HG03460 (cell line): ENCODE data around the gene ARL10.
A peak's percentile ranks its signal among the peaks of the same experiment; 100 is the strongest.

ENCODE experiments used
- ATAC-seq: cut with Tn5 transposase; IDR thresholded peaks from one replicate; pipeline ENCODE4 v1.9.1; 2021; ENCODE audit not compliant: unreplicated experiment

ARL10 gene

DNA sequence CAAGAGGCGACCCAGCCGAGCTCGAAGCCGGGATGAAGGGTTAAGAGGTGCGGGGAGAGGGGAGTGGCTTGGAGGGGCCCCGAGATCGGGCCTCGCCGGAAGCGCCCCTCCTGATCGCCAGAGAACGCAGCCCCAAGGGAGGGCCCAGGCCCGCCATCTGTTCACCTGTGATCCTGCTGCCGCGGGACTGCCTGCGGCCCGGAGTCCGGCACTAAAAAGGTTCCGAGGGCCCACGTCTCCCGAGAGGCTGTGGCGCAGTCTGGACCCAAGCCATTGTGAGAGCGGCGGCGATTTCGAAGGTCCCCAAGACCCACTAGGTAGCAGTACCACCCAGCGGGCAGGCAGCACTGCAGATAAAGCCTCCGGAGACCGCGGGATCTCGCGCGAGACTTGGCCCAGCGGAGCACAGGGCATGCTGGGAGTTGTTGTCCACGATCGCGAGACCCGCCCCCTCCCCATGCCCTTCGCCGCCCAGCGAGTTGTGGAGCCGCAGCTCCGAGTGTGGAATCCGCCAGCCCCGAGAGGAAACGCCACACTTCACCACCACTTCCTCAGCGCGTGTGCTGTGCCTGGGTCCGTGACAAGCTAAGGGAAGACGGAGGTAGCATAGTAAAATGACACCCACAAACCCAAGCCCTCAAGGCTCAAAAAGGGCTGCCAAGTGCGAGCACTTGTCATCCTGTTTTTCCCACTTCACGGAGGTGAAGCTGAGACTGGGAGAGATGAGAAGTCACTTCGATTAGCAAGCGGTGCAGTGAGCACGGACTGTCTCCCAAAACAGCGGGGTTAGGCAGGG, 3.7 kb upstream of the ARL10 start, which contains the start of gene KIAA1191:
Gene KIAA1191, minus strand, starts transcription at position 328 of the 796 bp plus-strand sequence. CDS start 2,256 bp downstream, outside the sequence.
- ATAC-seq, result peak; percentile 87

DNA sequence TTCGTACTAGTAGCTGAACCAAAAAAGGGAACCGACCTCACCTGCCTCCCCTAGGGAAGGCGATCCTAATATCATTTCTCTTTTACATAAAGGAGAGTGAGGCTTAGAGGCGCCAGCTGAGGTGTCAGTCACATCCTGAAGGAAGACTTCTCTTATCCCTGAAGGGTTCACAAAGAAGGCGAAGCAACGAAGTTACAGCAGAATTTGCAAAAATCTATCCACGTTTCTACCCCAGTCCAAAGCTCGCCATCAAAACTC, 3.1 kb upstream of the ARL10 start:
- ATAC-seq, result no peak

GRCh38 chr5:176364765-176365350, 429 bp upstream of the ARL10 start:
- ATAC-seq, result no peak

DNA sequence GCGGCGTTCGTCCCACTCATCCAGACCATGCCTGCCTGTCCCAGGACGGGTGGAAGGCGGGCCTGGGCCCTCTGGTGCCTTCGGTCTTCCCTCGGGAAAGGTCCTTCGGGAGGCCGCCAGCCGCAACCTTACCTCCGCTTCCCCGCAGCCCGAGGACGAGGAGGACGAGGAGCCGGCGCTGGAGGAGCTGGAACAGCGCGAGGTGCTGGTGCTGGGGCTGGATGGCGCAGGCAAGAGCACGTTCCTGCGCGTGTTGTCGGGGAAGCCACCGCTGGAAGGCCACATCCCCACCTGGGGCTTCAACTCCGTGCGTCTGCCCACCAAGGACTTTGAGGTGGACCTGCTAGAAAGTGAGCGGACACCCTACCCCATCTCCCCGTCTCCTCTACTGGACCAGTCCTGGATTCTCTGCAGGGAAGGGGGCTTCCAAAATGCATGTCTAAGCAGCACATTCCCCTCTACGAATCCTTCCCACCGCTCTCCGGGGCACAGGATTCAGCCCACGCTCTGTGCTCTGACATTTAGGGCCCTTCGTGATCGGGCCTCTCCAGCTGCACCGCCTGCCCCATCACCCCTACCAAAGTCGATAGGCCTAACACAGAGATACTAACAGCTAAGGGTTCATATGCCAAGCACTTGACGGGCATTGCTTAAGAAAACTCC, 1.1 kb downstream of the ARL10 start:
- ATAC-seq, result no peak

- no peak for ATAC-seq
Measured at GRCh38 chr5:176368726-176369125, 3.4 kb downstream of the ARL10 start.

DNA sequence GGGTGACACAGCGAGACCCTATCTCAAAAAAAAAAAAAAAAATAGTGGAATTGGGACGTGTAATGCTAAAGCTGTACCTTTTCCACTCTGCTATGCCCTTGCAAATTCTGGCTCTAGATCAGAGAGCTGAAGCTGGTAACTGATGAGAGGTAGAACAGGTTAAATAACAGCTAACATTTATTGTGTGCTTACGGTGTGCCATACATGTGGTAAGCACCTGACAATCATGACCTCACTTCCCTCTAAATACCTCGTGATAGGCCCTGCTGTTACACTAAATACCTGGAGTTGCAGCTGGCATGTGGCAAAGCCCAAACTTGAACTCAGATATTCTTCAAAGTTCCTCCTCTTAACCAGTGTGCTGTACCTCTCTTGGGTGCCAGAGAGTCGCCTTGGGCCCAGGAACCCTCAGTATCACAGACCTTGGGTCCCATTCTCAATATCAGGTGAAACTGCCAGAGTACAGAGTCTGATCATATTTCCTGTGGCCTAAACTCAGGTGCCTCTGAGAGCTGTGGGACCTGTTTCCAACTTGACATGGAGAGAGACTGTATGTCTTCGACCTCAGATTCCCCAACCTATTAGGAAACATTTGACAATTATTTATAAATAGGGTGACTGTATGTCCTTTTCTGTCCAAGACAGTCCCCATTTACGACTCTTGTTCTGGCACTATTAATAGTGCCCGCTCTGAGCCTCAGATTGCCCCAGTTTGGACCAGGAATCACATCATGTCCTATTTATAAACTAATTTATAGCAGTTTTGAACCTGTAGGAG, 4.8 kb downstream of the ARL10 start:
- no peak for ATAC-seq

DNA sequence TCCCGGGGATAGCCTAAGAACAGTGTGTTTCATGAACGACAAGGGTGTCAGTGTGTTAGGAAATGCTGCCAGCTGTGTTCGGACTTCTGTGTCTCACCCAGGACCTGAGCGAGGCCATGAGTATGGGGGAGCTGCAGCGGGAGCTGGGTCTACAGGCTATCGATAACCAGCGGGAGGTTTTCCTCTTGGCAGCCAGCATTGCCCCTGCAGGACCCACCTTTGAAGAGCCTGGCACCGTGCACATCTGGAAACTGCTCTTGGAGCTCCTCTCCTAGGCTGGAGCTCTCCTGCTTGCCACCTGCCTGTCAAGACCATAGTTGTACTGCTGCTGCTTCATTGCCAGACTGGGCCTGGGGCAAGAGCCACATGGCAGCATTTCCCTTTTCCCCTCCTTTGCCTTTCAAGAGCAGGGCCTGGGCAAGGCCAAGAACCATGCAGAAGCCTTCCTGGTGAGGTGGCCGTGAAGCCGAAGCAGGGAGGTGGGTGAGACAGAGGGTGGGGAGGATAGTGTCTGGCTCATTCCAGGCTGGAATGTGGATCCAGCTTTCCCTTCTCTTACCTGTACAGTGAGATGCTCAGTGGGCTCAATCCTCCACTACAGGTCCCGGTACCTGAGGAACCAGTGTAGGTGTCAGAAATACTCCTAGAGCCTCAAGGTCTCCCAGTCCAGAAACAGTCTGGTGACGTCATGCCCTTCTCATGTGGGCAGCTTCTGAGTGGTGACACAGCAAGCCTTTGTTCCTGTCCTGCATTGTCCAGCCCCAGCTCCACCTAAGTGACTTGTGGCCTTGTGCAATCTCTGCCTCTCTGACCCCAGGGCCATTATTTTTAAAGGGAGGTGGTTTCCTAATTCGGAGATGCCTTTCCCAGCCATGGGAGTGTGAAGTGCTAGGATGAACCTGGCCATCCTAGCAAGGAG, 6.6 kb downstream of the ARL10 start:
- no peak for ATAC-seq

DNA sequence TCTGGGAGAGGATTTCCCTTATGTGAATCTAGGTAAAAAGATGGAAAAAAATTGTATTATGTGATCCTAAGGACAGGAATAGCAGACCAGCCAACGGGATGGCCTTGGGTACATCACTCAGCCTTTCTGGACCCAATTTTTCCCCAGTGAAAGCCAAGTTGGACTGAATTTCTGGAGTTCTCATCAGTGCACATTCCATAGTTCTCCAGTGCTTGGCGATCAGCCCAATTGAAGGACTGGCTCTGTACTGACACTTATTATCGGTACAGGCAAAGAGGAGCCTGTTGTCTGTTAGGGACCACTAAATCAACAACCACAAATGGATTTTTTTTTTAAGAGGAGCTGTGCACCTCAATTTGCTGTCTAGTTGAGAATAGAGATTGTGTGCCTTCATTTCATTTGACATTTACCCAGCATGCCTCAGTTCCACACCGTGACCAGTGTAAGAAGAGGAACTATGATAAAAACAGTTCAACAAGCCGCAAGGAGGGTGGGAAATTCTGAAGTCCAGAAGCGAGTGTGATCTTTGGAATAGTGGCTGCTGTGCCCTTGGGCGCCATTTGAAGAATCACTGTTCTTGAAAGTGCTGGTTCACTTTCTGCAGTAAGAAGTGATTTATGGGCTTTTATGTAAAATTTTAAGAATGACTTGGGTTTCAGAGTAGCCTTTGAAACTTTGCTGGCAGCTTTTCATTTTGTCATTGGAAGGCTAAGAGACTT, 8.0 kb downstream of the ARL10 start:
- no peak for ATAC-seq

DNA sequence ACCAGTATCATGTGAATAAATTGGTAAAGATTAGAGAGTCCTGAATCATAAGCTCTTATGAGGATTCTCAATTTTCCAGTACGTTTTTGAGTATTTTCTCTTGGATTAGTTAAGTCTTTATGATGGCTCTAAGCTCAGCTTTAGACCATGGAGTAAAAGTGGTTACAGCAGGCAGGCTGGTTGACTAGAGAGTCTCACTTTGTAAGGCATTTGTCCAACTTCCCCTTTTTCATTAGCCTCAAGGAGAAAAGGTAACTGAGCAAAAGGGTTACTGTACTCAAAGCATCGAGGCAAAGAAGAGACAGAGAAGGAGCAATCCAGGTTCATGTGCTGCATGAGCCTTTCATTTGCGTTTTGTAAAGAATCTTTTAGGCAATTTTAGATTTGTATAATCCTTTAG, 14.6 kb downstream of the ARL10 start:
- peak; percentile 53 for ATAC-seq

DNA sequence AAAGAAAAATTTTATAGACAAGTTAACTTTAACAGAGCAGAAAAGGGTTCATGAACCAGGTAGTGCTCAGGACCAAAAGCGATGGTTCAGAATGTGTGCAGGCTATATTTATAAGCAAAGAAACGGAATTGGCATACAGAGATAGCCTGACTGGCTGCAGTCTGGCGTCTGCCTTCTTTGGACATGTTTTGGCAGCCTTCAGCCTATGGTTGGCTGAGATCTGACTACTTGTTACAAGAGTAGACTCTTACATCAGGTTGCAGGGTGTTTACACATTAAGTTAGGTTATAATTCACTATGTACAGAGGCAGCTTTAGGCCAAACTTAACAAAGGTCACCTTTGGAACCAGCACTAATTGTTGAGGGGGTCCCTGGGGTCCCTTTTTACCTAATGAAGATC, 16.1 kb downstream of the ARL10 start:
- ATAC-seq, result no peak

DNA sequence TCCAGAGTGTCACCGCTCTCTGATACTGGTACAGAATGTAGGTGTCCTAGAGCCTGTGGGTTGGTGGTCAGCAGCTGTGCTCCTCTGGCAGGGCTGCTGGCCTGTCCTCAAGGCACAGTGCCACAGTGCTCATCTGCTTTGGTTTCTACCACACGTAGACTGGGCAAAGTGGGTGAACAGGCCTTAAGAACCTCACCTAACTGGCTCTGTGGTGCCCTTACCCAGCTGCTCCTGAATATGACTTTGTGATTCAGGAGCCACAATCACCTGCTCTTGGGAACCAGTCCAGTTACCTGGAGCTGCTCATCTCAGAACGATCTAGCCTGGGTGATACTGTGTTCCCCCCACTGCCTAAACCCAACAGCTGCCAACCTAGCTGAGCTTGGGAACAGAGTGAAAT, 16.7 kb downstream of the ARL10 start:
- no peak for ATAC-seq

DNA sequence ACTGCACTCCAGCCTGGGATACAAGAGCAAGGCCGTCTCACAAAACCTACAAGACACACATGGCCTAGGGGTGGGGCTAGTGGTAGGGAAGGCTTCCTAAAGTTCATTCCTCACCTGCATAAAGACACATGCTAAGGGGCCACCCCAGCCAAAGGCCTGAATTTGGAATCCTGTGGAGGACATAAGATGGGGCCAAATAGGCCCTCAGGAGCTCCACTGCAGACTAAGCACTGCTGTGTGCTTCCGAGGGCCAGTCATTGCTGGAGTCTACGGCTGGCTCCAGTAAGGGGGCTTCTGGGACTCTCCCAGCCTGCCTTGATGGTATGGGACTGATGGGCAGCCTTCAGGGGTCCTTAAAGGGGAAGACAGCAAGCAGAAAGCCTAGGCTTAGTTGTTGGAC, 17.4 kb downstream of the ARL10 start:
- ATAC-seq, result no peak

DNA sequence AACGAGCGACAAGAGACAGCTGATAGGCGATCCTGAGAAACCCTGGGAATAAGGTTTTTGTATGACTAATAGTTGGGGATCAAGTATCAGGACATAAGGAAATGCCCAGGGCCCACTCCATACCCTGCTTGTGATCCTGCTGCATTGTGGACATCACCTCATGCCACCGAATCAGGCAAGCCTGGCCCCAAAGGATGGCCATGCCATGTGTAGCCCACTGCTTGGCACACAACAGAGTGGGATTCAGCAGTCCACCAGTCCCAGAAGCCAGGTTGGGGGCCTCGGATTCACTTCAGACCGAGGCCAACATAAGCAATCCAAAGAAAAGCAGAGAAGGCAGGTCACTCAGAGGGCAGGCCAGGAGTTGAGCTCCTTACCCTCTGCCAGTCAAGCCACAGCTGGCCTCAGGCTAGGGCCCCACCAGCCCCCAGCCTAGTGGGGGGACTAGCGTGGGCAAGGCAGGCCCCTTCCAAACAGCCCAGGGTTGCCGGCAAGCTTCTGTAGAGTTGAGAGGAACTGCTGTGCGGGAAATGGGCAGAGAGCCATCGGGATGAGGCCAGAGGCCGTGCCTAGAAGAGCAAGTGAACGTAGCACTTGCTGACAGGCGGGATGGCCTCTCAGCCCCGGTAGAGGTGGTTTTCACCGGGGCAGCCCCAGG, 18.1 kb downstream of the ARL10 start:
- ATAC-seq, result no peak

- ATAC-seq, result no peak
Measured at GRCh38 chr5:176383961-176384360, 18.7 kb downstream of the ARL10 start.

DNA sequence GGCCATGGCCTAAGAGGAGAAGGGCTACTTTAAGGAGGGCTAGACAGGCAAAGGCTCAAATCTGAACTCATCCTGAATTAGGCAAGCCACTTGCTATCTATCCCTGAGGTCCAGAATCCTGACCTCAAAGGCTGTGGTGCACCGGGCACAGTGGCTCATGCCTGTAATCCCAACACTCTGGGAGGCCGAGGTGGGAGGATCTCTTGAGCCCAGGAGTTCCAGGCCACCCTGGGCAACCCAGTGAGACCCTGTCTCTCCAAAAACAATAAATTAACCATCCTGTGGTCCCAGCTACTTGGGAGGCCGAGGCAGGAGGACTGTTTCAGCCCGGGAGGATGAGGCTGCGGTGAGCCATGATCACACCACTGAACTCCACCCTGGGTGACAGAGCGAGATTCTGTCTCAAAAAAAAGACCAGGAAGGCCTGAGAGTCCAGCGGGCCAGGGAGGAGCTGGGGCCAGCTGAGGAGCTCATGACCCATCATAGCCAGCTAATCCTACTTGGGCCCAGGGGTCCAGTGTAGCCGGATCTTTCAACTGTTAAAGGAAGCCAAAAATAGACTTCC, 19.2 kb downstream of the ARL10 start:
- ATAC-seq, result no peak

GRCh38 chr5:176384991-176385390, 19.7 kb downstream of the ARL10 start:
- no peak for ATAC-seq

DNA sequence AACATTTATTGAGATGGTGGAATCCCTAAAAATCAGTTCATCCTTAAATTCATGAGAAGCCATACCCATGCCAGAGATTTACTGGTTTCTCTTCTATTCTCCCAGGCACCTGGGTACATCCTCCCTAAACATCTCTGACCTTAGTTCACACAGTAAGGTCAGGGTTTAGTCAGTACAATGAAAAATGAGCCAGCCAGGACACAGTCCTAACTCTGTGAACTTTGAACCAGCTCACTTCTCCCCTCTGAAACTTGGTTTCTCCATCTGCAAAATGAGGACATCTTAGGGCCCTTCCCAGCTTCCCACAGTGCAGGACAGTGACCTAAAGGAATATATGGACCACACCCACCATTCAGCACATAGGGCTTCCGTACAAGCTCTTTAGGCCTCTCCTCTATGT, 21.2 kb downstream of the ARL10 start:
- ATAC-seq, result no peak

DNA sequence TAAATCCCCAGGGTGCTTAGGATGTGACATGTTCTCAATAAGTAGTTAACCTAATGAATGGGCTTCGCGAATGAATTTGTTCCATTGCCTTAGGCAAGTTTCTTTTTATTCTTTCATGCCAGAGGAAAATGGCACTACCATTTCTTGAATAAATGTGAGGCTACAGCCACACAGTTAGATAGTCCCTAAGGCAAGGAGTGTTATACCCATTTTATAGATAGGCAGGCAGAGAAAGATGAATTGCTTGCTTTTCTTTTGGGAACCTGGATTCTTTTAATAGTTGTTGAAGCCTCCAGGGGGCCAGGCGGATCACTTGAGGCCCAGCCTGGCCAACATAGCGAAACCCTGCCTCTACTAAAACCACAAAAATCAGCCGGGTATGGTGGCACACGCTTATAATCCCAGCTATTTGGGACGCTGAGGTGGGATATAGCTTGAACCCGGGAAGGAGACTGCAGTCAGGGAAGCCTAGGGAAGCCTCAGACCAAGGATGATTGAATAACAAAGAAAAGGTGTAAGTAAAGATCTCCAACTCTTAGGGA, 22.2 kb downstream of the ARL10 start:
- no peak for ATAC-seq

DNA sequence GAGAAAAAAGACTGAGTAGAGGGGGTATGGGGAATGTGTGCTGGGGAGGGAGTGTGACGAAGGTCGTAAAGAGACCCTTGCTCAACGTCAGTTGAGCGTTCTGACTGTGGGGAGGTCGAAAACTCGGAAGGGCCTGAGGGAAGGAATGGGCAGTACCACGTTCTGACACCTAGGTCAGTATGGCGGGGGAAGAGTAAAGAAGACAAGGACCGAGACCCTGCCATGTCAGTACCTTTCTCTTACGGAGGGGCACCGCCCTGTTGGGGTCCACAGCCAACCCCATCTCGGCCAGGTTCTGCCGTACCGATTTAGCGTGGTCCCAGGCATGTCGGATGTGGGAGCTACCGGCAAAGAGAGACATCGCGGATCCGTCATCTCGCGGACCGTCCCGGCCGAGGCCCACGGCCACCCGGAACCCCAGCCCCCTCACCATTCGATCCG, 22.7 kb downstream of the ARL10 start:
- no peak for ATAC-seq
